Ascending aorta (tissue), 2 donors: ENCODE results near the gene VAPA. TPM values are rescaled to one million over a fixed set of nuclear protein-coding genes. Genes with fewer than 3 reads are reported as not detected.

Experiments used
- DNase-seq, 2 donors: peaks; one replicate each; pipeline ENCODE4 v3.0.0-alpha.2; 2019; ENCODE audit warnings: low spot score in 2 of 2
- H3K27ac ChIP-seq, 2 donors: fragments of 200-600 bp; sonication (generic); one replicate each; pipeline ENCODE4 v1.5.1; 2016 to 2017; ENCODE audit warnings: mild to moderate bottlenecking in 1 of 2
- H3K27me3 ChIP-seq: fragments of 200-600 bp; sonication (generic); one replicate; pipeline ENCODE4 v1.5.1; 2017
- H3K36me3 ChIP-seq, 2 donors: fragments of 200-600 bp; sonication (generic); one replicate each; pipeline ENCODE4 v1.5.1; 2016
- H3K4me1 ChIP-seq, 2 donors: fragments of 200-600 bp; sonication (generic); one replicate each; pipeline ENCODE4 v1.5.1; 2016 to 2017; ENCODE audit warnings: mild to moderate bottlenecking in 1 of 2
- H3K4me3 ChIP-seq, 2 donors: fragments of 200-600 bp; sonication (generic); one replicate each; pipeline ENCODE4 v1.5.1; 2016 to 2017; ENCODE audit warnings: mild to moderate bottlenecking in 1 of 2
- H3K9me3 ChIP-seq, 2 donors: fragments of 200-600 bp; sonication (generic); one replicate each; pipeline ENCODE4 v1.5.1; 2016
- intact Hi-C: fragments of 100-400 bp; cut with DNase I; formaldehyde crosslinking; loops from one replicate; pipeline ENCODE4 v1.15.1; 2023
- total RNA-seq: library from RNA; depleted of rRNA; stranded (reverse); fragments of >200 nt; gene quantifications from one replicate; pipeline ENCODE4 v1.1.0, GENCODE V29; 2016
- TF ChIP-seq, protein P1 (sequence below), 3 experiments: fragments of 200-600 bp in 2 of 3; fragments of 450-650 bp in 1 of 3; sonication (generic) in 2 of 3; IDR thresholded peaks; one replicate each; pipeline ENCODE4 v1.5.1; 2016 to 2019; ENCODE audit warnings: antibody characterized with exemption in 3 of 3, mild to moderate bottlenecking in 1 of 3, moderate library complexity in 1 of 3

Gene VAPA
- total RNA-seq, 1 donor from 2014 or later: 109 TPM

DNA sequence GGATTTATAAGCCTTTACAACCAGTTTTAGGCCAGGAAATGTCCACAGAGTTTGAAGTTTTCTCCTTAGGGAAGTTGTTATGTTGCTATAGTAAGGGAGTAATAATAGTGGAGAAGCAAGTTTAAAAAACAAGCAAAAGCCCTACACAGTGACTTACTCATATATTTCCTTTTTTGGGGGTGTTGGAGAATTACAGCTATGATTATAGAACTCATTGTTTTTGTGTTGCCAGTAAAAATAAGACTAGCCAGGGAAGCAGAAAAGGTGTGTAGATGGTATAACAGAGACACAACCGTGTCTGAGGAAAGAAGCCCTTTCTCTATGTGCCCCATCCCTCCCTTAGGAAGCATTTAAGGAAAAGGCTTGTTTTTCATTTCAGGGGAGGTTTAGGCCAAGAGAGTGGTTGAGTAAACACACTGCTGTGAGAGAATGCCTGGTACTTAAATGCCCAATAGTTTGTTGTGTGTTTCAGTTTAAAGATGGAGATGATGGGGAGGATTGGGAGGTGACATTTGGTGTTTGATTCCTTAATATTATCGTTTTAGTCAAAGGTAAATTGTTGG lies 2.3 kb downstream of the VAPA start:
- Histone ChIP-seq H3K27me3 (no peaks in the 10 kb centered on the region), H3K36me3 (no peaks in the 10 kb centered on the region), H3K4me1 (peaks cover 9 to 42% of the 10 kb centered on the region in 2 donors), H3K27ac (peak overlapping the region; percentile 99 to 100), H3K4me3 (peak overlapping the region; percentile 96 to 97), H3K9me3 (no peaks in the 10 kb centered on the region)
- no peak for DNase-seq
- TF ChIP-seq, protein P1, sequence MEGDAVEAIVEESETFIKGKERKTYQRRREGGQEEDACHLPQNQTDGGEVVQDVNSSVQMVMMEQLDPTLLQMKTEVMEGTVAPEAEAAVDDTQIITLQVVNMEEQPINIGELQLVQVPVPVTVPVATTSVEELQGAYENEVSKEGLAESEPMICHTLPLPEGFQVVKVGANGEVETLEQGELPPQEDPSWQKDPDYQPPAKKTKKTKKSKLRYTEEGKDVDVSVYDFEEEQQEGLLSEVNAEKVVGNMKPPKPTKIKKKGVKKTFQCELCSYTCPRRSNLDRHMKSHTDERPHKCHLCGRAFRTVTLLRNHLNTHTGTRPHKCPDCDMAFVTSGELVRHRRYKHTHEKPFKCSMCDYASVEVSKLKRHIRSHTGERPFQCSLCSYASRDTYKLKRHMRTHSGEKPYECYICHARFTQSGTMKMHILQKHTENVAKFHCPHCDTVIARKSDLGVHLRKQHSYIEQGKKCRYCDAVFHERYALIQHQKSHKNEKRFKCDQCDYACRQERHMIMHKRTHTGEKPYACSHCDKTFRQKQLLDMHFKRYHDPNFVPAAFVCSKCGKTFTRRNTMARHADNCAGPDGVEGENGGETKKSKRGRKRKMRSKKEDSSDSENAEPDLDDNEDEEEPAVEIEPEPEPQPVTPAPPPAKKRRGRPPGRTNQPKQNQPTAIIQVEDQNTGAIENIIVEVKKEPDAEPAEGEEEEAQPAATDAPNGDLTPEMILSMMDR (IDR thresholded peaks at IDR 0.05): no peak
- intact Hi-C loops: loop anchor here (10.0 kb wide), 3 partner anchors 581 to 811 kb away; partner anchors contain the start of genes ANKRD12, NDUFV2 and TWSG1

DNA sequence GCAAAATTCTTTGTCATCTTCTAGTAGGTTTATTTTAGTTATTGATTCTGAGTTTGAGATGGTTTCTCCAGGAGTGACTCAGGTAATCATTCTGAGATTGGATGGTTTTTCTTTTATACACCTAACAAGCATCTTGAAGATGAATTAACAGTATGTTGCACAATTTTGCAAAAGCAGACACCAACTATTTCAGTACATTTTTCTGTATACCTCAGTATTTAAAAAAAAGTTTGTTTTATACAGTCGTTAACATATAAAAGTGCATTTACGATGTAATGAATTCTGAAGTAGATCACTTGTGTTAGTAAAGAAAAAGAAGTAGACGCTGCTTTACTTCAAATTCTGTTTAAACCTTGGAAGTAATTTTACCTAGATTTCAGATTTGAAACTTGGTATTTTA lies 3.0 kb downstream of the VAPA start:
- Histone ChIP-seq H3K4me3 (peak overlapping the region; percentile 96 to 97), H3K27me3 (no peaks in the 10 kb centered on the region), H3K4me1 (peaks cover 9 to 42% of the 10 kb centered on the region in 2 donors), H3K9me3 (no peaks in the 10 kb centered on the region), H3K27ac (peak overlapping the region; percentile 99 to 100), H3K36me3 (no peaks in the 10 kb centered on the region)
- intact Hi-C loops: loop anchor here (10.0 kb wide), 3 partner anchors 582 to 812 kb away; partner anchors contain the start of genes ANKRD12, NDUFV2 and TWSG1
- no peak for DNase-seq
- TF ChIP-seq, protein P1 (IDR thresholded peaks at IDR 0.05): no peak

DNA sequence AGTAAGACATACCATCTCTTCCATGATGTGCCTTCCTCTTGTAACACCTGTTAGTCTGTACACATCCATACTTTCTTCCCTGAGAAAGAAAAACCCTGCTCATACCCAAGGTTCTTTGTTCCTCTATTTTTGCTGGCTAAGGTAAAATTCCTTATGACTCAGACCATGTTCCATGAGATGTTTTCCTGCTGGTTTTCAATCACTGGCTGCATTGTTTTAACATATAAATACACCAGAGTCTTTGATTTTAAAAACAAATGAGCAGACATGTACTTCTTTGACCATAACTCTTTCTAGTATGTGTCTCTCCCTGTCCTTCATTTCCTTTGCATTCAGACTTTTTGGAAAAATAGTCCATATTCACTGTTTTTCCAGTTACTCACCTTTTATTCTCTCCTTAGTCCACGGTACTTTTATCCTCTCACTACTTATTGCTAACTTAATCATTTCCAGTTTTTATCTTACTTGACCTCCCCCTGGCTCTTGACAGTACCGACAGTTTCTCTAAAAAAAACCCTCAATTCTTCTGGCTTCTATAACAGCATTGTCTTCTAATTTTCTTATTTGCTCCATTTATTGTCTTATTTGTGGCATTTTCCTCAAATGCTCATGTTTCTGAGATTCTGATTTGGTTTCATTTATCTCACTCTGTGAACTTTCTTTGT lies 4.3 kb downstream of the VAPA start:
- Histone ChIP-seq H3K36me3 (no peaks in the 10 kb centered on the region), H3K9me3 (no peaks in the 10 kb centered on the region), H3K27ac (peak overlapping the region in 1 of 2 donors; percentile 99), H3K4me1 (peaks cover 9 to 47% of the 10 kb centered on the region in 2 donors), H3K27me3 (no peaks in the 10 kb centered on the region), H3K4me3 (peak overlapping the region; percentile 39 to 97)
- no peak for DNase-seq
- intact Hi-C loops: loop anchor here (10.0 kb wide), 3 partner anchors 583 to 813 kb away; partner anchors contain the start of genes ANKRD12, NDUFV2 and TWSG1
- TF ChIP-seq, protein P1 (IDR thresholded peaks at IDR 0.05): no peak

DNA sequence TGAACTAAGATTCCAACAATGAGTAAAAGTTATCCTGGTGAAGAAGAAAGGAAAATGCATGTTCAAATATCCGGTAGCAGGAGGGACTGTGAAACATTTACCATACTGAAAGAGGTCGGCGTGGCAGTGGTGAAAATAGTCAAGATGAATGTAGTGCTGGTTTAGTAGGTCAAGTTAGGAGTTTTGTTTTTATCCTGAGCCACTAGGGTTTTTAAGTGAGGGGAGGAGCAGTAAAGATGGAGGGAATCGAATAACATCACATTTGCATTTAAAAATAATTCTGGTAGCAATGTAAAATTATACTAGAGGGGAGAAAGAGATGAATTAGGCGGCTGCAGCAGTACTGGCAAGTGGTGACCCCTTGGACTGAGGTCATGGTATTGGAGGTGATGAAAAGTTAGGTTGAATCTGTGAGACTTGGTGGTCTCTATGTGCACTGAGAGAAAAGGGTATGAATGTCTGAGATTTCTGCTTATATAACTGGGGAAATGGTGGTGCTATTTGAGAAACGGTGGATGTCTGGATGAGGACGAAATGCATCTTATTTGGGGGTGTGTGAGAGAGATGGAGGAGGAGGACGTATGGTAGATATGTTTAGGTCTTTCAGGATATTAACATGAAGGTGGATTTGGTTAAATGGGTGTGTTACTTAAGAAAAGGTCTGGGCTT lies 5.9 kb downstream of the VAPA start:
- Histone ChIP-seq H3K27me3 (no peaks in the 10 kb centered on the region), H3K9me3 (no peaks in the 10 kb centered on the region), H3K27ac (peak overlapping the region in 1 of 2 donors; percentile 11), H3K4me3 (no peak overlapping the region), H3K36me3 (no peaks in the 10 kb centered on the region), H3K4me1 (peaks cover 9 to 51% of the 10 kb centered on the region in 2 donors)
- TF ChIP-seq, protein P1 (IDR thresholded peaks at IDR 0.05): no peak
- DNase-seq: no peak
- intact Hi-C loops: loop anchor here (10.0 kb wide), 3 partner anchors 585 to 815 kb away; partner anchors contain the start of genes ANKRD12, NDUFV2 and TWSG1

DNA sequence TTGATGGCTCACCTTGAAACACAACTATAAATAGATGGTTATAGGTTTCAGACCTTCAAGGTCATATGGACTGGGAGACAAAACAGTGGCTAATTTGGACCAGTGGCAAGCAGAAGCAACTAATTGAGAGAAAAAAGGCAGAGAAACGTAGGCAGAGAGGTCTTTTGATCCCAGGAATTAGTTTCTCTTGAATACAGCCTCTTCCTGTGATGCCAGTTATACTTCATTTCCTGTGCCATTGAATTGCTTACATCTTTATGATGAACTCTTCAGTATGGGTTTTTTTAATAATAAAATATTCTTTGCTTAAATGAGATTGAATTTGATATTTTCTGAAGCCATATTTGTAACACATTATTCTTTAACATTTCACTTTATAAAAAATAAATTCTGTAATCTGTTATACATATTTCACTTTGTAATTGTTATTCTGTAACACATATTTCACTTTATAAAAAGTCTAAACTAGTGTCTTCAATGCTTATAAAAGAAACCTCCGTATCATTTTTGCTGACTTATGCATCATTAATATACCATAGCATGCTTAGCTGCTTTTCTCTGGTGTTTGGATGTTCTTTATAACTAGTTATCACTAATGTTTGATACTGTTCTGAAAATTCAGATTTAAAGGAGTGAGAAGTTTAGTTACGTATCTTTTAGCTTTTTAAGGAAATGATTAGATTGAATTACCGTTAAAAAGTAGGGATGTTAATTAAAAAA lies 8.9 kb downstream of the VAPA start:
- Histone ChIP-seq H3K4me3 (peak overlapping the region in 1 of 2 donors; percentile 11), H3K27ac (peak overlapping the region; percentile 21 to 54), H3K27me3 (no peaks in the 10 kb centered on the region), H3K4me1 (peaks cover 9 to 61% of the 10 kb centered on the region in 2 donors), H3K9me3 (no peaks in the 10 kb centered on the region), H3K36me3 (no peaks in the 10 kb centered on the region)
- TF ChIP-seq, protein P1 (IDR thresholded peaks at IDR 0.05): no peak
- intact Hi-C loops: no loop called here
- DNase-seq: no peak
